Mucosa of descending colon (tissue), 3 donors: ENCODE results near the gene BRS3. TPM values are rescaled to one million over a fixed set of nuclear protein-coding genes. Genes with fewer than 3 reads are reported as not detected.

Experiments
- ATAC-seq: fragments of 200-7000 bp; cut with Tn5 transposase; one replicate; pipeline ENCODE4 v1.9.1; 2020; ENCODE audit warnings: mild to moderate bottlenecking, moderate library complexity
- DNase-seq, 3 donors: peaks; one replicate each; pipeline ENCODE4 v3.0.0-alpha.2; 2020
- H3K36me3 ChIP-seq: fragments of 200-600 bp; one replicate; pipeline ENCODE4 v1.8.0; 2021; ENCODE audit warnings: low read depth, mild to moderate bottlenecking
- H3K4me1 ChIP-seq: fragments of 200-600 bp; one replicate; pipeline ENCODE4 v1.8.0; 2021; ENCODE audit warnings: low read depth, mild to moderate bottlenecking
- H3K4me3 ChIP-seq: fragments of 200-600 bp; one replicate; pipeline ENCODE4 v1.8.0; 2021; ENCODE audit warnings: mild to moderate bottlenecking
- H3K9me3 ChIP-seq: fragments of 200-600 bp; one replicate; pipeline ENCODE4 v1.8.0; 2021; ENCODE audit warnings: mild to moderate bottlenecking
- CTCF ChIP-seq: fragments of 200-600 bp; IDR thresholded peaks from one replicate; pipeline ENCODE4 v1.8.0; 2022; ENCODE audit warnings: antibody characterized with exemption, mild to moderate bottlenecking
- intact Hi-C, 2 donors: fragments of 100-400 bp; cut with DNase I in 1 of 2; cut with micrococcal nuclease in 1 of 2; formaldehyde crosslinking; loops; one replicate each; pipeline versions ENCODE4 v1.11.0 to v1.11.1; 2022; cut with DNase I, micrococcal nuclease
- total RNA-seq, 3 donors: library from RNA; stranded (reverse); fragmentation: NEBNext Ultra II Directional in 2 of 3; extraction: Animal tissue kit (Norgen Biotek cat#: 25700) in 2 of 3; gene quantifications; one replicate each; pipeline versions ENCODE4 v1.2.1 to v1.2.4, GENCODE V29; 2021 to 2023
- donor health status: DM: no; HTN: no; CAD: no; lungs with moderate emphysema.
- donor health status: DM: no; HTN: no; CAD: no.
- donor health status: DM: no; HTN: yes; CAD: no.

BRS3 gene
- total RNA-seq, 3 donors from 2014 or later = not detected

- no peak for TF ChIP-seq CTCF
- no peak overlapping the region for H3K4me3 ChIP-seq
- no peaks in the 10 kb centered on the region for H3K4me1 ChIP-seq
- DNase-seq (no peak), ATAC-seq (no peak)
- H3K36me3 ChIP-seq = no peaks in the 10 kb centered on the region
- H3K9me3 ChIP-seq = no peaks in the 10 kb centered on the region
- intact Hi-C loops = no loop called here
Observed at GRCh38 chrX:136457303-136457917, 30.3 kb upstream of the BRS3 start.

GRCh38 chrX:136464589-136464988, 23.2 kb upstream of the BRS3 start:
- Histone ChIP-seq H3K9me3 (no peaks in the 10 kb centered on the region), H3K36me3 (no peaks in the 10 kb centered on the region), H3K4me3 (no peak overlapping the region), H3K4me1 (no peaks in the 10 kb centered on the region)
- no peak for TF ChIP-seq CTCF
- intact Hi-C loops = no loop called here
- ATAC-seq (peak; percentile 45), DNase-seq (no peak)

- ATAC-seq (no peak), DNase-seq (no peak)
- Histone ChIP-seq H3K4me1 (no peaks in the 10 kb centered on the region), H3K4me3 (no peak overlapping the region), H3K9me3 (no peaks in the 10 kb centered on the region), H3K36me3 (no peaks in the 10 kb centered on the region)
- intact Hi-C loops = no loop called here
- no peak for TF ChIP-seq CTCF
Observed at GRCh38 chrX:136467303-136467702, 20.4 kb upstream of the BRS3 start.

- no peak for TF ChIP-seq CTCF
- Histone ChIP-seq H3K36me3 (no peaks in the 10 kb centered on the region), H3K4me1 (no peaks in the 10 kb centered on the region), H3K9me3 (no peaks in the 10 kb centered on the region), H3K4me3 (no peak overlapping the region)
- intact Hi-C loops = no loop called here
- DNase-seq = peak in 1 of 3 donors; percentile 11
- ATAC-seq = peak; percentile 77
Observed at GRCh38 chrX:136468391-136469103, 19.2 kb upstream of the BRS3 start.

- DNase-seq (no peak), ATAC-seq (no peak)
- Histone ChIP-seq H3K4me1 (no peaks in the 10 kb centered on the region), H3K9me3 (no peaks in the 10 kb centered on the region), H3K4me3 (no peak overlapping the region), H3K36me3 (no peaks in the 10 kb centered on the region)
- TF ChIP-seq CTCF = no peak
- intact Hi-C loops = no loop called here
Observed at GRCh38 chrX:136473663-136474062, 14.1 kb upstream of the BRS3 start.
